HG02588 (cell line): ENCODE results near the gene SLC16A6.
"Not testable (repeated sequence)": the region's sequence is repeated elsewhere in the genome, so short reads cannot be mapped to it uniquely, and the experiment has no call there.

Experiments used
- ATAC-seq: cut with Tn5 transposase; IDR thresholded peaks from one replicate; pipeline ENCODE4 v1.9.1; 2021; ENCODE audit warnings: mild to moderate bottlenecking, moderate library complexity; ENCODE audit not compliant: unreplicated experiment

SLC16A6 gene

DNA sequence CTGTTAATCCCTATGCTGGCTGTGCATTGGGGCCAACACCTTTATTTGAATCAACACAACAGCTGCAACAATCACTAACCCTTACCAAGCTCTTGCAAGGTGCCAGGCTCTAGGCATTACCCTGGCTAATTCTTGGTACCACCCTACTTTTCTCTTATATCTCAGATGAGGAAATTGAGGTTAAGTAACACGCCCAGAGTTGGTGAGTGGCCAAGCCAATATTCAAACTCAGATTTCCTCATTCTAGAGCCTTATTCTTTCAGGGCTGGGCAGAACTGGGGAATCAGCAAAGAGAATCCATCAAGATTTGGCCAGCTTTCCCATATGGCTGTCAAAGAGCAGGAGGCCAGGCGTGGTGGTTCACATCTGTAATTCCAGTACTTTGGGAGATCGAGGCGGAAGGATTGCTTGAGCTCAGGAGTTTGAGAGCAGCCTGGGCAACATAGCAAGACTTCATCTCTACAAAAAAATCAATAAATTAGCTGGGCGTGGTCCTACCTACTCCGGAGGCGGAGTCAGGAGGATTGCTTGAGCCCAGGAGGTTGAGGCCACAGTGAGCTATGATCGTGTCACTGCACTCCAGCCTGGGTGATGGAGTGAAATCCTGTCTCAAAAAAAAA lies 24.1 kb upstream of the SLC16A6 start:
- no peak for ATAC-seq

DNA sequence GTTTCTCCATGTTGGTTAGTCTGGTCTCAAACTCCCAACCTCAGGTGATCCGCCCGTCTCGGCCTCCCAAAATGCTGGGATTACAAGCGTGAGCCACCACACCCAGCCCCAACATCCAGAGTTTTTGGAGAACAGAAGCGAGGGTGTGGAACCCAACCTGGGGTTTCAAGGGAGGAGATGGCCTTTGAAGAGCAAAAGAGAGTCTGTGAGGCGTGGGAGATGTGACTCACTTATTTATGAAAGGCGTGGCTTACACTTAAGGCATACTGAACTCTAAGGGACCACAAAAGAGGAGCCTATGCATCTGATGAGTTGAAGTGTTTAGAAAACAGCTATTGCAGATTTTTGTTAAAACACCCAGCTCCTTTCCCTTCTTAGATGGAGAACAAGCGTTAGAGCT lies 19.2 kb upstream of the SLC16A6 start:
- ATAC-seq, result no peak

DNA sequence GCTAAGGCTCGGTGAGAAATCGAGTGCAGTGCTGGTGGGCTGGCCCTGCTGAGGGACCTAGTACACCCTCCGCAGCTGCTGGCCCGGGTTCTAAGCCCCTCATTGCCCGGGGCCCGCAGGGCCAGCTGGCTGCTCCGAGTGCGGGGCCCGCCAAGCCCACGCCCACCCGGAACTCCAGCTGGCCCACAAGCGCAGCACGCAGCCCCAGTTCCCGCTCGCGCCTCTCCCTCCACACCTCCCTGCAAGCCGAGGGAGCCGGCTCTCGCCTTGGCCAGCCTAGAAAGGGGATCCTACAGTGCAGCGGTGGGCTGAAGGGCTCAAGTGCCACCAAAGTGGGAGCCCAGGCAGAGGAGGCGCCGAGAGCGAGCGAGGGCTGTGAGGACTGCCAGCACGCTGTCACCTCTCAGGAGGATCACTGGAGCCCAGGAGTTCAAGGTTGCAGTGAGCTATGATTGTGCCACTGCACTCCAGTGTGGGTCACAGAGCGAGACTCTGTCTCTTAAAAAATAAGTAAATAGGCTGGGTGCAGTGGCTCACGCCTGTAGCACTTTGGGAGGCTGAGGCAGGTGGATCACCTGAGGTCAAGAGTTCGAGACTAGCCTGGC lies 18.2 kb upstream of the SLC16A6 start:
- ATAC-seq, result not testable (repeated sequence)

DNA sequence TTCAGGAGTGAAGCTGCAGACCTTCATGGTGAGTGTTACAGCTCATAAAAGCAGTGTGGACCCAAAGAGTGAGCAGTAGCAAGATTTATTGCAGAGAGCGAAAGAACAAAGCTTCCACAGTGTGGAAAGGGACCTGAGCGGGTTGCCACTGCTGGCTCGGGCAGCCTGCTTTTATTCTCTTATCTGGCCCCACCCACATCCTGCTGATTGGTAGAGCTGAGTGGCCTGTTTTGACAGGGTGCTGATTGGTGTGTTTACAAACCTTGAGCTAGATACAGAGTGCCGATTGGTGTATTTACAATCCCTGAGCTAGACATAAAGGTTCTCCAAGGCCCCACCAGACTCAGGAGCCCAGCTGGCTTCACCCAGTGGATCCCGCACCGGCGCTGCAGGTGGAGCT lies 17.6 kb upstream of the SLC16A6 start:
- ATAC-seq, result not testable (repeated sequence)

DNA sequence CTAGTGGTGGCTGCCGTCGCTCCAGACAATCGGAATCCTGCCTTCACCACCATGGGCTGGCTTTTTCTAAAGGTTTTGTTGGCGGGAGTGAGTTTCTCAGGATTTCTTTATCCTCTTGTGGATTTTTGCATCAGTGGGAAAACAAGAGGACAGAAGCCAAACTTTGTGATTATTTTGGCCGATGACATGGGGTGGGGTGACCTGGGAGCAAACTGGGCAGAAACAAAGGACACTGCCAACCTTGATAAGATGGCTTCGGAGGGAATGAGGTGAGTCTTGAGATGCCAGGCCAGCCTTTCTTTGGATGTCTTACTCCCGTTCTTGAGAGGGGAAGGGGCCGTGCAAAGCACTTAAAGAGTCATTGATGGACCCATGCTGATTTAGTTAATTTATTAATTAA lies 16.5 kb upstream of the SLC16A6 start:
- no peak for ATAC-seq

DNA sequence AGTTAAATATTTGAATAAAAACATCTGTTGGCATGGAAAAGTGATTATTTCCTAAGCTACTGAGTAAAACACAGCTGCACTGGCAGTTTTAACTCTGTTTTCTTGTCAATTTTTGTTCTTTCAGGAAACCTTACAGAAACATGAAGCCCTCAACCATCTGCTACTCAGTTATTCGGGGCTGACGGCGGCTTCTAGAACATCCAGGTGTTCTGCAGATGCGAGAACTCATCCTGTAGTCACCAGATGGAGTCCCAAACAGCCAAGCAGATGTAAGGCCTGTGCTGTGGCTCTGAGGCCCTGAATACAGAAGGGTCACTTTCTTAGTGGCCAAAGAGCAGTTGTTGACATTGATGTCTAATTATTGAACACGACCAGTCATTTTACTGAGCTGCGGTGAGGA lies 15.9 kb upstream of the SLC16A6 start:
- ATAC-seq, result no peak

DNA sequence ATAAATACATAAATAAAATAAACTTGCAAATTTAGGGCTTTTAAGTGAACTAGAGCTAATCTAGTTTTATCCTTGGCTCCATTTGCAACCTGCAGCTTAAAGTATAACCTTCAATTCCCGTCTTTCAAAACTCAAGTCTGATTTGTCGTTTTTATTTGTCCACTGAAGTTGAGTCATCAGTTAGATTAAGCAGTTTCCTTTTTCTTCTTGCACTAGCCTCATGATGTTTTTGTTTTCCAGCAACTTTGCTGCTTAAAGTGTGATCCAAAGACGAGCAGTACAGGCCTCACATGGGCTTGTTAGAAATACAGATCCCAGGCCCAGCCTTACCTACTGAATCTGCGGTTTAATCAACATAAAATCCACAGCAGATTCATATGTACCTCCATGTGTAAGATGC lies 14.2 kb upstream of the SLC16A6 start:
- ATAC-seq, result no peak

DNA sequence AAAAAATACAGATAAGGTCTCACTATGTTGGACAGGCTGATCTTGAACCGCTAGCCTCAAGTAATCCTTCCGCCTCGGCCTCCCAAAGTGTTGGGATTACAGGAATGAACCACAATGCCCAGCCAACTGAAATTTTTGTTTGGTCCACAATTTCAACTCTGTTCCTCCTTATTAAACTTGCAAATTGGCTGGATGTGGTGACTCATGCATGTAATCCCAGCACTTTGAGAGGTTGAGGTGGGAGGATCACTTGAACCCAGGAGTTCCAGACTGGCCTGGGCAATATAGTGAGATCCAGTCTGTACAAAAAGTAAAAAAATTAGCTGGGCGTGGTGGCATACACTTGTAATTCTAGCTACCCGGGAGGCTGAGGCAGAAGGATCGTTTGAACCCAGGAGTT lies 13.8 kb upstream of the SLC16A6 start:
- ATAC-seq, result no peak

DNA sequence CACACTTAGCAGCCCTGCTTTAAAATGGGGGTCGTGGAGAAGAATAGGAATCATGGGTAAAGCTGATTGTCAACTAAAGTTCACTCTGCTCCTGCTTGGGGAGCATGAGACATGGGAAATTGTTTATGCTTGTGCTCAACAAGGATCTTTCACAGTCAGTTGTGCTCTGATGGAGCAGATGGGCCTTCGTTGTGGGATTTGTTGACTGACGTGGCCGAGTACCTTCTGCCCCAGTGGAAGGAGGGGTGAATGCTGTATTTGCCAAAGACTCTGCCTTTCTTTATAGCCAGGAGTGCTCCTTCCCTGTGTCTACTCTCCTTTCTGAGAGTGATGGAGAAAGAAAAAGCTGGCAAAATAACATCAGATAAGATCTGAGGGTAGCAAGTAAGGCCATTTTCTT lies 11.7 kb upstream of the SLC16A6 start:
- ATAC-seq, result no peak

DNA sequence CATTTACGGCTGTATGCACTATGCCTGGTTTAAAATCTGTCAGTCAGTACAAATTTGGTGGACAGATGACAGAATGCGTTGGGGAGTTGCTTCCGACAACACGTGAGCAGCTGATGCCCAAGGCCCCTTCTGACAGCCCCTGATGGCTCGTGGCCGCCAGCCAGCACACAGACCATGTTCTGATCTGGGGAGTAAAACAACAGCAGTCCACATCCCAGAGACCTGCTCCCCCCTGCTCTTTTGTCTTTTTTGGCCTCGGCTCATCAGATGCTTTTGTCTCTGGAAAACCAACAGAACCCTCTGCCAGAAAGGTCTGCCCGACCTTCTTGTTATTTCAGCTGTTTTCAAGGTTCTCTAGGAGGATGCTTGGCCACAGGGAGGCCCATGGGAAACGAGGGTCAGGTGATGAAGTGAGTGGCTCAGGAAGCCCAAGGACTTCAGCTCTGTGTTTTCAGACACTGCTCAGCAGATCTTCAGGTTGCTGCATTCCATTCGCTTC lies 11.2 kb upstream of the SLC16A6 start:
- ATAC-seq, result no peak

DNA sequence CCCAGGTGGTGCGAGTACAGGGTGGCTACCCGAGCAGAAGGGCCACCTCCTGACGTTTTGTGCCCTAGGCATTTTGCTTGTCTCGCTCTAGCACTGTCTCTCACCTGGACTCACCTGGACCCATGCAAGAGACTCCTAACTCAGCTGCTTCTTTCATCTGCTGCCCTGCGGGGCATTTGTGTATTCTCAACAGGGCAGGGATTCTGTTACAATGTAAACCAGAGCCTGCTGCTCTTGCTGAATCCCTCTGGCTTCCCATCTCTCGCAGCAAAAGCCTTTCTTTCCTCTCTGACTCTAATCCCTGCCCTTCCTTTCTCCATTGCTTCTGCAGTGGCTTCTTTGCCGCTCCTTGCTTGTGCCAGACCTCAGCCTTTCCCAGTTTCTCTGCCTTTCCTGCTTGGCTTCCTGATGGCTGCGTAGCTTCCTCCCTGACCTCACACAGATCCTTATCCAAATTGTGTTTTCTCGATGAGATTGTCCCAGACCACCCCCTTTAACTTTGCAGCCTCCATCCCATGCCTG lies 10.6 kb upstream of the SLC16A6 start:
- ATAC-seq, result no peak

DNA sequence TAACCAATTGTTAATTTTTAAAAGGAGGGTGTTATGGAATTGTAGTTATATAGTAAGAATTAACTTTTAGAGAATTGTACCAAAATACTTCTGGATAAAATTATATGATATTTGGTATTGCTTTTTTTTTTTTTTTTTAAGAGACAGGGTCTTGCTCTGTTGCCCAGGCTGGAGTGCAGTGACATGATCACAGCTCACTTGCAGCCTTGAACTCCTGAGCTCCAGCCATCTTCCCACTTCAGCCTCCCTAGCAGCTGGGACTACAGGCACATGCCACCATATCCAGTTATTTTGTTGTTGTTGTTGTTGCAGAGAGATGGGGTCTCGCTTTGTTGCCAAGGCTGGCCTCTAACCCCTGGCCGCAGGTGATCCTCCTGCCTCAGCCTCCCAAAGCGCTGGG lies 8.9 kb upstream of the SLC16A6 start:
- no peak for ATAC-seq

DNA sequence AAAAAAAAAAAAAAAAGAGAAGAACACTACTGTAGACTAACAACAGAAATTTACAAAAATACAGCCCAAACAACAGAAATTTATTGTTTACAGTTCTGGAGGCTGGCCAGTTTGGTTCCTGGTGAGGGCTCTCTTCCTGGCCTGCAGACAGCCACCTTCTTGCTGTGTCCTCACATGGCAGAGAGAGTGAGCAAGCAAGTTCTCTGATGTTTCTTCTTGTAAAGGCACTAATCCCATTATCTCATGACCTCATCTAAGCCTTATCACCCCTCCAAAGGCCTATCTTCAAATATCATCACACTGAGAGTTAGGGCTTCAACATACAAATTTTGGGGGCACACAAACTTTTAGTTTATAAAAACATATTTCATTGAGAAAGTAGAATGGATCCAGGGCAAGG lies 7.7 kb upstream of the SLC16A6 start:
- no peak for ATAC-seq

DNA sequence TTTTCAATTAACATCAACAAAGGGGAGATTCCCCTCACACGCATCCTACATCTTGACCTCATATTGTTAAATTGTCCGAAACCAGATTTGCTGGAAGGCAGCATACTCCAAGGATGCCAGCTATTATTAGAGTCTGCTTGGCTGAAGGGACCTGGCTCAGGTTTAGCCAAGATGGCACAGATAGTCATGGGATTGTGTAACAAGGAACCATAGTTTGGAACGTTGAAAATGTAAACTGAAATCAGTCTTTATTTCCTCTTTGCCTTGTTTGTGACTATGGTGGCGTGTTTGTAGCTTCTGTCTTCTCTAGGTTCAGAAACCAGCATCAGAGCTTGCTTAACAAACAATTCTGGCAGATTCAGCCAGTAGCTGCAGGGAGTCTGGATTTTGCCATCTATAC lies 6.3 kb upstream of the SLC16A6 start:
- no peak for ATAC-seq

DNA sequence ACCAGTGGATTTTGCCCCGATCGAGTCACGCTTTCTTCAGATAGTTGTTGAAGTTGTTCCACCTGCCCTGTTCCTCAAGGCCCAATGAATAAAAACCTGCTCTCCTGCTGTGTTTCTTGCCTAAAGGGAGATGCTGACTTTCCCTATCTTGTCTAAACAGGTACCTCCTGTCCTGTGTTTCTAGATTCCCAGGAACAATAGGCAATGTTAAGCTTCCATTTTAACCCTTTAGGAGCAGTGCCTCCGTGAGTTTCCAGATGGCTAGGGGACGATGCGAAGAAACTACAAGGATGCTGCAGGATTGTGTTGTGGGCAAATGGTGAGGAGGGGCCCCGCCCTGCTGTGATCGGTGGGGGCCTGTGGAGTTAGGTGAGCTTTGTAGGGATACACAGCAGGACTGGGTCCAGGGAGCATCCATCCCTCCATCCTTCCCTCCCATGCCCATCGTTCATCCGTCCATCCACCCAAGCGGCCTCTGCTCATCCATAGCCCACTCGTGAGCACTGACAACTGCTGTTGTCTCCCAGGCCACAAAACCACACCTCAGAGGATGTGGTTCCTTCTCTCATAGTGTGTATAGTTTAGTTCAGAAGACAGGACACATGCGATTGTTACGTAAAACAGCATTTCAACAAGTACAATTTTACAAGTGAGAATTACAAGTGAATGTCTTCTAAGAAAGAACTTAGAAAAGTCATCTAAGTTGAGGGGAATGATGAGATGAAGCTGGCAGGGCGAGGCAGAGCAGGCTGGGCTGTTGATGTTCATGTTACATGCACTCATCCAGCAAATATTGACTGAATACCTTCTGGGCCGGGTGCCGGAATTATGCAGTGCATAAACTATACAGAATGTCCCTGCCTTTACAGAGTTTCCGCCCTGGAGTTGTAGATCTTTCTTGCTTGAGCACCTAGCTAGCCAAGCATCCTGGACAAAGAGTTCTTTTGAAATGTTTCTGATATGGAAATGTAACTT lies 5.6 kb upstream of the SLC16A6 start:
- ATAC-seq, result no peak

DNA sequence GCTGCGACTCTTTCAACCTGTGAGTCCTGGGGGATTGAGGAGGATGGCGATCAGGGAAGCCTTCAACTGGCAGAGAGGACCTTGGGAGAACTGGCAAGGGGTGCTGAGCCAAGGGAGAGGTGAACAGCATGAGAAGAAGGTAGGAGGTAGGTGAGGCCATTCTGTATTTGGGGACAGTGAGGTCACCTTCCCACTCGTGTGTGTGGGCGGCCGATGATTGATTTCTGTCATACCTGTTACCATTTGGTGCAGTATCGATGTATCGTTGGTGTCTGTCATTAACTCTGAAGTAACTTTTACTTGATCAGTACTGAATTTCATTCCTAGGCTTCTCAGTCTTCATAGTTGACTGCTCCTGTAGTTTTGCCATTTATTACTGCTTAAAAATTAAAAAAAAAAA lies 4.2 kb upstream of the SLC16A6 start:
- no peak for ATAC-seq

DNA sequence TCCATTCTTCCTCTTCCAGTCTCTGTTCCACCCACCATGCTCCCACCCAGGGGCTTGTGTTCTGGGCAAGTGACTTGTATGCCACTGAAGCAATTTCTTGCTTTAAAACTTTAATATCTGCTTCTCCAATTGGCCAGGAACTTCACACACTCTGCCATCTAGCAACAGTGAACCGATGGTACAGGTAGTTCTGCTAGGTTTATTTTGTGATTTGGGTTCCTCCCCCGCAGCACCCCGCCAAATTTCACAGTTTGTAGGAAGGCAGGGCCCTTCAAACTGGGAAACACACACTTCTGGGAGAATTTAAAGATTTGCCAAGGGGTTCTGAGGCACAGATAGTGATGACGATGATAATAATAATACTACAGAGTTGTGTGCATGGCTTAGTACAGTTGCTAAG lies 3.7 kb upstream of the SLC16A6 start:
- ATAC-seq, result no peak

DNA sequence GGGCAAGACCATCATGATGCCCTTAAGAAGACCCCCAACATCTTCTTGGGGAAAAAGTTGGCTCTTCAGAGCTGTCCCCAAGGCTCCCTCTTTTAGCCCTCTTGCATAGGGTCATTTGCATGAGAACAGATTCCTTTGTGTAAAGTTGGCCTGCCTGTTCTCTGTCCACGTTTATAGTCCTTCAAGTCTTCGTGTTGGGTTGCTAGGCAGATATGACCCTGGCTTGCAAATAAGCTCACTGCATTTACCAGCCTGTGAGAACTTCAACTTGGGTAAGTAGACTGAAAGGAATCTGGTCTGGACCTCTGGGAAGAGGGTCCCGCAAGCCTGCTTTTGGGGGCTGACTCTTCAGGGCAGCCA lies 3.2 kb upstream of the SLC16A6 start:
- ATAC-seq, result no peak

DNA sequence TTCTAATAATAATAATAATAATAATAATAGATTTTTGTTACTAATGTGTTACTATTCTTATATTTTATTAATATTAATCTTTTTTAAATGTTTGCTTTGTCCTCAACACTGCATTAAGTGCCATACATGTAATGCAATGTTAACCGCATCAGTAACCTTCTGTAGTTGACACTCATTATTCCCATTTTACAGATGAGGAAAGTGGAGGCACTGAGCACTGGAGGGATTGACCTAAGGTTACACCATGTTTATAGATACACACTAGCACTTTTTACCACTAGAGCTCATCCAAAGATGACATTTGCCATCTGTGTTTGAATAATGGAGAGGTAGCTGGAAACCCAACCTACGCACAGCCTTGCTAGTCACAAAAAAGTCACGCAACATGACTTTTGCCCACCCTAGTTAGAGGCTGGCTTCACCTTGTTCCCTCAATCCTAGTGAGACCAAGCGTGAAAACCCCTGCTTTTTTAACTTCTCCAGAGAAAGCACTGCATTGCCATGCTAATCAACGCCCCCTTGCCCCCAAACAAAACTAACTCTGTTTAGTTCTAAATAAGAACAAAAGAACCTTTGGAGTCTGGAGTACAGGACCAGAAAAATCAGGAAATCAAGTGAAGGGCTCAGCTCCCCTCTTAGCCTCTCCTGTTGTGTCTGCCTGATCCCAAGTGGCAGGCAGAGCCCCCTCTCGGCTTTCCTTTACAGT lies 2.7 kb upstream of the SLC16A6 start:
- no peak for ATAC-seq

DNA sequence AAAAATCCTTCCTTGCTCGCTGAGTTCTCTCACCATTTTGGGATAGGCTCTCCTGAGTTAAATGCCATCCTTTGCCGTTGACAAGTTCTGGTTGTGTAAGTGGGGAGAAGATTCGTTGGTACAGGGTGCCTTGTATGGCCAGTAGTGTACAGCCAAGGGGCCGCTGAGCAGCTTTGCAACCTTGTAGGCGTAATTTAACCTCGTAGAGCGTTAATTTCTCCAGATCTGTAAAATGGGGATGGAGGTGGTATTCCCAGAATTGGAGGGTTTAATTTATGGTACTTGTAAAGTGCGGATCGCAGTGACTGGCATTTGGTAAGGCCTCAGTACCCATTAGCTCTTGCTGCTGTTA lies 1.7 kb upstream of the SLC16A6 start:
- ATAC-seq, result no peak
